ENCODE results near the gene GRHL3.

GRHL3 gene

DNA sequence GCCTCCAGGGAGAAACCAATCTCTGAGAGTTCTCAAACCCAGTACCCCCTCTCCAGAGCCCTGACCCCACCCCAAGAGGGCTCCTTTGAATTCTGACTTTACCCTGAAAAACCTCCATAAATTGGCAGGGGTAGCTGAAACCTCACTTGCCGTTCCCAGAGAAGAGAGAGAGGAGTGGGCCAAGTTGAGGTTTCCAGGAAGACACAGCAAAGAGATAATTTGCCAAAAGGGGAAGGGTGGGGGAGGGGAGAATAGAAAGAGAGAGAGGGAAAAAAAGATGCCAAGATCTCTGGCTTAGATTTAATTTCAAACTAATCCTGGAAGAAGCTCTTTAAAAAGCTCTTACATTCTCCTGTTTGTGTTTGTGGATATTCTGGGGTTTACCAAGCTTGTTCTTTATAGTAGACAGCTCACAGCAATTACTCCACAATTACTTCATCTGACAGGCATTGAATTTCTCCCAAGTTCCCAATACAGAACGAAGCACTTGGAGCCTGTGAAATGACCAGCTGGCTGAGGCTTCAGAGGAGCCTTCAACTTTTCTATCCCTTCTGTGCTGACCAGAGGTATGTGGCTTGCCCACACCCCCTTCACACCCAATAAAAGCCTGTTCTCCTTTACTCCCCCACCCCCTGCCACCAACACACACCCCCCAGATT is 1.1 kb upstream of the GRHL3 start:
- peak in 3 of 56 donors; percentile 7 to 15 (median 8) for DNase-seq

- DNase-seq, result peak in 2 of 56 donors; percentile 10 to 15
Measured at GRCh38 chr1:24318615-24319311, 394 bp upstream of the GRHL3 start.

- DNase-seq, result no peak
Measured at GRCh38 chr1:24319962-24320361, 805 bp downstream of the GRHL3 start.

DNA sequence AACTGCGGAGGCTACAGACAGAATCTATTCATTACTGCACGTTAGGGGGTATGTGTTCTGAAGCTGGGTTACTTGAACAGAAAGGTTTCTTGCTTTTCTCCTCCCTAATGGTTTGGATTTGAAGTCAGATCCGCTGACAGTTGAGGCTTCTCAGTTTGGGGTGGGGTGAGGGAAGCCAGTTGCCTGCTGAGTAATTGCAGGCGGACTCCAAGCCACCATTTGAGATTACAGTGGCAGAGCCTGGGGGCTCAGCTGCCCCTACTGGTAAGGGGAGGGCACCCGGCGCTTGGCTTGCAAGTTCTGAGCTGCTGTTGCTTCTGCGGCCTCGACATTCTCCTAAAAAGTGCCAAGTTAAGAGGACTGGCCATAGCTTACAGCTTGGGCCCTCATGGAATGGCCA is 2.0 kb downstream of the GRHL3 start:
- DNase-seq, result no peak

DNA sequence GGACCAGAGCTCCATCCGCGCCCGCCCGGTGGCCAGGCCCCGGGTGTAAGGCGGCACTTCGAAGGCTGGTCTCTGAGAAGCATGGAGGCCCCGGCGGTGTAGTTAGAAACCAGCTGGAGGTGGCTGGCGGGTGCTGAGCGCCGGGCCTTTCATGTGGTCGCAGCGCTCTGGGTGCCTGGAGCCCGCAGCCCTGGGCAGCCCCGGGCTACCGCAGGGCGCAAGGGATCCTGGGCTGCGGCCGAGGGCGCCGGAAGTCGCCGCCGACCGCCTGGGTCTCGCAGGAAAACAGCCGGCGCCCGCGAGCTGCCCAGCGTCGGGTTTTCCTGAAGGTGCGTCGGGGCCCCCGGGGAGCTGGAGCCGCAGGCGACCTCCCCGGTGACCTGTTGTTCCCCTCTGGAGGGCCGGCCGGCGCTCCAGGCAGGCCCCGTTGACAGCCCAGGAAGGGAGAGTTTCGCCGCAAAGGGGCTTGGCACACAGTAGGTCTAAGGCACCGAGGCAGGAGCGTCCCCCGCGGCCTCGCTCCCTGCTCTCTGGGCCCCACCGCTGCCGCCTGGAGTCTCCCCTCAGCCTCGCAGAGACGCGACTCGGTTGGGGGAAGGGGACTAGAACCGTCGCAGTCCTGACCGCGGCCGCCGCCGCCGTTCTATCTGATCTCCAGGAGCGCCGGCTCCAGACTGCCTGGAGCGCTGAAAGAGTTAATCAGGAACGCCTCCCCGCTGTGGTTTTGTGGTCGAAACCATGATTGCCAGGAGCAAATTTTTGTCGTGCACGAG is 2.7 kb downstream of the GRHL3 start:
- DNase-seq, result peak in 5 of 56 donors; percentile 3 to 26 (median 15)

- DNase-seq, result peak in 6 of 56 donors; percentile 3 to 26 (median 13)
Measured at GRCh38 chr1:24322470-24323177, 3.5 kb downstream of the GRHL3 start.

DNA sequence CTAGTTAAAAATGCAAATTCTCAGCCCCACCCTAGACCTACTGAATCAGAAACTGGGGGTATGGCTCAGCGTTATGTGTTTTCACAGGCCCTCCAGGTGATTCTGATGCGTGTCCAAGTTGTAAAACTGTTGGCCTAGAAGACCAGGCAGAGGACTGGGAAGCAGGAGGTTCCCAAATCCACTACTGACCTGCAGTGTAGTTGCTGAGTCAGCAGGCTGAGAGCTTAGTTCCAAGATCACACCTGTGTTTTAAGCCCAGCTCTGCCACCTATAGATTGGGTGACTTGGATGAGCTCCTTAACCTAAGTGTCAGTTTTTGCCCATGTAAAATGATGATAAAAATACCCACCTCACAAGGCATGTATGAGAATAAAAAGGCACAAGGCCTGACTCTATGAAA is 4.1 kb downstream of the GRHL3 start:
- DNase-seq, result no peak

GRCh38 chr1:24324903-24325302 is 5.7 kb downstream of the GRHL3 start:
- DNase-seq, result no peak

DNA sequence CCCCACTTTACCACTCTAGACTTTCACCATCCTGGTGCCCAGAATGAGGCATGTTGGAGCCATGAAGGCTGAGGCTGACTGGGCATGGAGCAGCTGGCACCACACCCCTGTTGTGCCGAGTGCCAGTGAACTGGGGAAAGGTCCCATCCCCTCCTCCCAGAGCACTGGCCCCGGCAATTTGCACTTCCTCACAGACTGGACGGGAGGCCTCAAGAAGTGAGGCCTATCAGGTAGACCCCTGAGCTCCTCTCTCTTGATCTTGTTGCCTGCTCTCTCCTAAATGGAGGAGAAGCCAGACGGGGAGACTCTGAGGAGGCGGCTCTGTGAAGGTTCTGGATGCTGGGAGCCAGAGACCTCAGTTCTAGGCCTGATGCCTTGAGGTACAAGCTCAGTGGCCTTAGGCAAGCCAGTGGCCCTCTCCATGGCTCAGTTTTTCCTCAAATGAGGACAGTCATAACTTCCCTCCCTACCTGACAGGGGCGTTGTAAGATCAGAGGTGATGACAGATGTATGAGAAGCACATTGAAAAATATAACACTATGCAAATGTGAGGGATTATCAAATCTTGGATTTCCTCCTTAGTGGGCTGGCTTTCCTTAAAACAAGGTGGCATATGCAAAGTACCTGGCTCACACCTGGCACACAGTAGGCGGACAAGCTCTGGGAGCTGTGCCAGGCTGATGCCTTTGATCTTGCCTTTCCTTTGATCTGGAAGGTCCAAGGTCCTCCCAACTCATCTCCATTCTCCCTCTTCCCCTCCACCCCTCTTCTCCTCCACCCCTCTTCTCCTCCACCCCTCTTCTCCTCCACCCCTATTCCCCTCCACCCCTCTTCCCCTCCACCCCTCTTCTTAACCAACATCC is 6.7 kb downstream of the GRHL3 start:
- no peak for DNase-seq

GRCh38 chr1:24327486-24327885 is 8.3 kb downstream of the GRHL3 start:
- no peak for DNase-seq

GRCh38 chr1:24327891-24328290 is 8.7 kb downstream of the GRHL3 start:
- no peak for DNase-seq

- no peak for DNase-seq
Measured at GRCh38 chr1:24329331-24329730, 10.2 kb downstream of the GRHL3 start.

- no peak for DNase-seq
Measured at GRCh38 chr1:24329797-24330543, 10.8 kb downstream of the GRHL3 start.

GRCh38 chr1:24331961-24332673 is 13.0 kb downstream of the GRHL3 start:
- DNase-seq, result no peak

DNA sequence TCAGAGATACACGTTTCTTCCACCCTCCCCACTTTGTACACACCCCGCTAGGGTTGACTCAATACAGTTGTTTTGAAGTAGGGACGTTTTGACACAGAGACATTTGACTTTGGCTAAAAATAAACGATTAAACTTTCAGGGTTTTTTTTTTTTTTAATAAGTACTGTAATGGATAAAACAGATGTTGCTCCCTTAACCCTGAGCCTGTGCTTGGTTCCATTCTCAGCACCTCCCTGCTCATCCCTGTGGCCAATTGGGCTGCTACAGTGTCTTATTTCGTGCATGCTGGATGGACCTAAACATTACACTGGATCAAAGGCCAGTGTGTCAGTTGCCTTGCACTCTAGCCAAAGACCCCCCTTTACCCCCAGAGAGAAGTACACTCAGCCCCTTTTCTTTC is 16.9 kb downstream of the GRHL3 start:
- DNase-seq, result no peak

DNA sequence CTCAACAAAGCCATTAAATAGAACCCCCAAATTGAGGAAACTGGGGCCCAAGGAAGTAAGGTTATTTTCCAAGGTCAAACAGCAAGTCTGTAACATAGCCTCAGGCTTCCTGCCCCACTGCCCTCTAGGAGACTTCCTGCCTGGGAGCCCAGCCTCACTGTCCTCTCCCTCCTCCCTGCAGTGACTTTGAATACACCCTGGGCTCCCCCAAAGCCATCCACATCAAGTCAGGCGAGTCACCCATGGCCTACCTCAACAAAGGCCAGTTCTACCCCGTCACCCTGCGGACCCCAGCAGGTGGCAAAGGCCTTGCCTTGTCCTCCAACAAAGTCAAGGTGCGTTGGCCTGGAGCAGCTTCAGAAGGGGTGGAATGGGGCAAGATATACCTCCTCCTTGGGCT is 18.3 kb downstream of the GRHL3 start:
- no peak for DNase-seq

DNA sequence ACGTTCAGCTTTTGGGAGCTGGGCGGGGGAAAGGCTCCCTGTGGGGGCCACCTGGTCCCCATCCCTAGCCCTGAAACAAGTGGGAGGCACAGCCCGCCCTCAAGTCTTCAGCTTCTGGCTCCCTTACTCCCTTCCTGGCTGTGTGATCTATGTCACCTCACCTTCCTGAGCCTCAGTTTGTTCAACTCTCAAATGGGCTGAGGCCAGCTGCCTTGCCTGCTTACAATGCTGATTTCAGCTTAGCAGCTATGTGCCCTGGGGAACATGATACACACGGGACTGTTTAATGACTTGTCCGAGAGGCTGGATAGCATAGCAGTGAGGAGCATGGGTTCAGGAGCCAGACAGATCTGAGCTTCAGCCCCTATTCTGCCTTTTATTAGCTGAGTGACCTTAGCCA is 19.3 kb downstream of the GRHL3 start:
- DNase-seq, result no peak

- DNase-seq, result no peak
Measured at GRCh38 chr1:24339996-24340395, 20.8 kb downstream of the GRHL3 start.

- DNase-seq, result no peak
Measured at GRCh38 chr1:24340770-24341169, 21.6 kb downstream of the GRHL3 start.

Measured in nucleus accumbens (tissue), 56 donors.